ENCODE data around the gene SMIM28. TPM values are rescaled to one million over a fixed set of nuclear protein-coding genes. Genes with fewer than 3 reads are reported as not detected.

Gene SMIM28
- total RNA-seq, 1 donor from 2014 or later: not detected

- Histone ChIP-seq H3K9me3 (no peaks in the 10 kb centered on the region), H3K4me1 (no peaks in the 10 kb centered on the region), H3K4me3 (no peak overlapping the region), H3K27ac (no peak overlapping the region), H3K36me3 (no peaks in the 10 kb centered on the region), H3K27me3 (no peaks in the 10 kb centered on the region)
- DNase-seq (ENCODE audit: low spot score in 2 of 2): no peak
- intact Hi-C loops (cut with DNase I): no loop called here
- no peak for TF ChIP-seq CTCF (IDR thresholded peaks at IDR 0.05)
These were observed 6.9 kb upstream of the SMIM28 start for GRCh38 chr6:138370631-138371451.

GRCh38 chr6:138371452-138371711, 6.3 kb upstream of the SMIM28 start:
- Histone ChIP-seq H3K9me3 (no peaks in the 10 kb centered on the region), H3K27ac (no peak overlapping the region), H3K4me1 (no peaks in the 10 kb centered on the region), H3K27me3 (no peaks in the 10 kb centered on the region), H3K4me3 (no peak overlapping the region), H3K36me3 (no peaks in the 10 kb centered on the region)
- DNase-seq (ENCODE audit: low spot score in 2 of 2): no peak
- TF ChIP-seq CTCF (IDR thresholded peaks at IDR 0.05): no peak
- intact Hi-C loops (cut with DNase I): no loop called here

GRCh38 chr6:138371720-138372119, 6.0 kb upstream of the SMIM28 start:
- Histone ChIP-seq H3K36me3 (no peaks in the 10 kb centered on the region), H3K27ac (no peak overlapping the region), H3K9me3 (no peaks in the 10 kb centered on the region), H3K4me1 (no peaks in the 10 kb centered on the region), H3K4me3 (no peak overlapping the region), H3K27me3 (no peaks in the 10 kb centered on the region)
- TF ChIP-seq CTCF (IDR thresholded peaks at IDR 0.05): no peak
- no peak for DNase-seq (ENCODE audit: low spot score in 2 of 2)
- intact Hi-C loops (cut with DNase I): no loop called here

- H3K36me3 ChIP-seq: no peaks in the 10 kb centered on the region
- intact Hi-C loops (cut with DNase I): no loop called here
- no peaks in the 10 kb centered on the region for H3K9me3 ChIP-seq
- no peak overlapping the region for H3K27ac ChIP-seq
- no peaks in the 10 kb centered on the region for H3K4me1 ChIP-seq
- no peak for DNase-seq (ENCODE audit: low spot score in 2 of 2)
- no peaks in the 10 kb centered on the region for H3K27me3 ChIP-seq
- no peak for TF ChIP-seq CTCF (IDR thresholded peaks at IDR 0.05)
- H3K4me3 ChIP-seq: no peak overlapping the region
These were observed 4.8 kb upstream of the SMIM28 start for GRCh38 chr6:138372711-138373463.

- TF ChIP-seq CTCF (IDR thresholded peaks at IDR 0.05): no peak
- intact Hi-C loops (cut with DNase I): no loop called here
- no peak overlapping the region for H3K27ac ChIP-seq
These were observed 3.5 kb upstream of the SMIM28 start for GRCh38 chr6:138374230-138374629.

More at GRCh38 chr6:138374230-138374629, 3.5 kb upstream of the SMIM28 start:
- Histone ChIP-seq H3K4me3 (no peak overlapping the region), H3K27me3 (no peaks in the 10 kb centered on the region), H3K36me3 (no peaks in the 10 kb centered on the region), H3K4me1 (no peaks in the 10 kb centered on the region), H3K9me3 (no peaks in the 10 kb centered on the region)
- DNase-seq (ENCODE audit: low spot score in 2 of 2): no peak

All from ascending aorta (tissue), 2 donors.